Heart left ventricle (tissue), 13 donors: Measurements from ENCODE around the gene CLEC16A.

Experiments used
- CTCF ChIP-seq, 12 donors: fragments of 200-600 bp; sonication (generic) in 4 of 12; IDR thresholded peaks; one replicate each; pipeline versions ENCODE4 v1.5.0 to v1.8.0; 2018 to 2022; ENCODE audit warnings: antibody characterized with exemption in 12 of 12, mild to moderate bottlenecking in 5 of 12
- POLR2A ChIP-seq, 2 donors: fragments of 450-650 bp; IDR thresholded peaks; one replicate each; pipeline ENCODE4 v1.6.1; 2017; ENCODE audit warnings: antibody characterized with exemption in 2 of 2, mild to moderate bottlenecking in 2 of 2, moderate library complexity in 2 of 2
- donor health status: ischemic (EF 13 %, LVEDD 7.1; RV severe dilation, severe dysfunction).
- donor health status: DM: no; HTN: yes; CAD: no.
- donor health status: DM: no; HTN: no; CAD: no.
- donor health status: ischemic (EF 25% LVEDD 6.9; RV normal size, moderate dysfunction).
- donor health status: ischemic (EF 25% LVEDD 5.7; RV mildly dilated, moderate dysfunction).
- donor health status: ischemic (EF 35%, LVEDD 5.7; RV mildly dilated, moderate dysfunction).
- donor health status: nonischemic (EF 11% LVEDD 7.7; RV severe dilation, severe dysfunction).
- donor health status: DM: yes; HTN: yes; CAD: no.
- donor health status: PGD.
- donor health status: ischemic (EF 29% LVEDD 5.4; RV normal size, mild dysfunction).
- donor health status: nonischemic (EF 23%, LVEDD 6.1; RV moderate dilation, normal function).

- no peak for TF ChIP-seq CTCF (IDR thresholded peaks at IDR 0.05)
- no peak for TF ChIP-seq POLR2A (IDR thresholded peaks at IDR 0.05)
These were observed 112.8 kb downstream of the CLEC16A start for GRCh38 chr16:11056993-11057649.
